SH-SY5Y (cell line): ENCODE results near the gene DISP1.

Experiments used
- GATA2 ChIP-seq: IDR thresholded peaks from 2 replicates; pipeline ENCODE4 v1.6.1; 2011; ENCODE audit warnings: mild to moderate bottlenecking, low read depth, low read length
- GATA3 ChIP-seq: IDR thresholded peaks from 2 replicates; pipeline ENCODE4 v1.6.1; 2011; ENCODE audit warnings: low read depth, mild to moderate bottlenecking, low read length, moderate library complexity

- TF ChIP-seq GATA2 (no peak), GATA3 (no peak)
These were observed 564 bp downstream of the DISP1 start for GRCh38 chr1:222815440-222815765.
